ENCODE data around the gene MEF2D. TPM values are rescaled to one million over a fixed set of nuclear protein-coding genes. Genes with fewer than 3 reads are reported as not detected.

The MEF2D gene
- total and polyA plus RNA-seq, 7 donors = 43.1 to 258 (median 126) TPM

- ATAC-seq = peak in 1 of 4 donors; percentile 17
- Histone ChIP-seq H3K36me3 (ENCODE audit: insufficient read depth in 1 of 2, low read depth in 1 of 2) (no peaks in the 10 kb centered on the region), H3K4me3 (no peak overlapping the region), H3K27me3 (ENCODE audit: insufficient read depth in 3 of 3, low read length in 2 of 3) (no peaks in the 10 kb centered on the region), H3K4me1 (no peaks in the 10 kb centered on the region), H3K27ac (no peak overlapping the region), H3K9me3 (no peaks in the 10 kb centered on the region)
- 77 to 88% (median 87%) methylated on average over 3 of the region's 3 CpGs for WGBS, 3 donors
- no peak for DNase-seq
- intact Hi-C loops (cut with DNase I) = no loop called here
- TF ChIP-seq CTCF (IDR thresholded peaks at IDR 0.05) = no peak
Measured at GRCh38 chr1:156524481-156524869, 23.9 kb upstream of the MEF2D start.

GRCh38 chr1:156523801-156524480, 23.4 kb upstream of the MEF2D start:
- Histone ChIP-seq H3K36me3 (ENCODE audit: insufficient read depth in 1 of 2, low read depth in 1 of 2) (no peaks in the 10 kb centered on the region), H3K27me3 (ENCODE audit: insufficient read depth in 3 of 3, low read length in 2 of 3) (no peaks in the 10 kb centered on the region), H3K4me3 (no peak overlapping the region), H3K9me3 (no peaks in the 10 kb centered on the region), H3K27ac (no peak overlapping the region), H3K4me1 (no peaks in the 10 kb centered on the region)
- no peak for TF ChIP-seq CTCF (IDR thresholded peaks at IDR 0.05)
- WGBS, 3 donors = 90 to 95% (median 93%) methylated on average over 2 of the region's 2 CpGs
- no peak for DNase-seq
- no peak for ATAC-seq
- intact Hi-C loops (cut with DNase I) = no loop called here

GRCh38 chr1:156522443-156522970, 21.9 kb upstream of the MEF2D start:
- no peak overlapping the region for H3K4me3 ChIP-seq
- no peaks in the 10 kb centered on the region for H3K36me3 ChIP-seq (ENCODE audit: insufficient read depth in 1 of 2, low read depth in 1 of 2)
- H3K4me1 ChIP-seq = no peaks in the 10 kb centered on the region
- no peaks in the 10 kb centered on the region for H3K9me3 ChIP-seq
- intact Hi-C loops (cut with DNase I) = no loop called here
- TF ChIP-seq CTCF (IDR thresholded peaks at IDR 0.05) = no peak
- ATAC-seq = no peak
- H3K27ac ChIP-seq = no peak overlapping the region
- no peak for DNase-seq
- no peaks in the 10 kb centered on the region for H3K27me3 ChIP-seq (ENCODE audit: insufficient read depth in 3 of 3, low read length in 2 of 3)

- Histone ChIP-seq H3K36me3 (ENCODE audit: insufficient read depth in 1 of 2, low read depth in 1 of 2) (peaks cover 0 to 5% of the 10 kb centered on the region in 2 donors), H3K4me1 (no peaks in the 10 kb centered on the region), H3K4me3 (no peak overlapping the region), H3K27ac (no peak overlapping the region), H3K9me3 (no peaks in the 10 kb centered on the region), H3K27me3 (ENCODE audit: insufficient read depth in 3 of 3, low read length in 2 of 3) (no peaks in the 10 kb centered on the region)
- TF ChIP-seq CTCF (IDR thresholded peaks at IDR 0.05) = no peak
- ATAC-seq (peak in 3 of 4 donors; percentile 35 to 56 (median 54)), DNase-seq (no peak)
- WGBS, 3 donors = 73 to 96% (median 91%) methylated on average over 4 of the region's 4 CpGs
- intact Hi-C loops (cut with DNase I) = no loop called here
Measured at GRCh38 chr1:156517748-156518147, 17.2 kb upstream of the MEF2D start.

- Histone ChIP-seq H3K9me3 (no peaks in the 10 kb centered on the region), H3K4me1 (peaks cover 5% of the 10 kb centered on the region), H3K4me3 (no peak overlapping the region), H3K27me3 (ENCODE audit: insufficient read depth in 3 of 3, low read length in 2 of 3) (no peaks in the 10 kb centered on the region), H3K36me3 (ENCODE audit: insufficient read depth in 1 of 2, low read depth in 1 of 2) (peaks cover 0 to 5% of the 10 kb centered on the region in 2 donors), H3K27ac (no peak overlapping the region)
- intact Hi-C loops (cut with DNase I) = no loop called here
- no peak for TF ChIP-seq CTCF (IDR thresholded peaks at IDR 0.05)
- DNase-seq (no peak), ATAC-seq (peak in 2 of 4 donors; percentile 36 to 39)
- WGBS, 3 donors = 85 to 92% (median 88%) methylated on average over 4 of the region's 4 CpGs
Measured at GRCh38 chr1:156516821-156517220, 16.2 kb upstream of the MEF2D start.

Measured in psoas muscle (tissue), 8 donors.